ENCODE measurements around the gene HK3. TPM values are rescaled to one million over a fixed set of nuclear protein-coding genes. Genes with fewer than 3 reads are reported as not detected.

Gene HK3
- total RNA-seq, 1 donor from 2014 or later: 0.77 TPM

DNA sequence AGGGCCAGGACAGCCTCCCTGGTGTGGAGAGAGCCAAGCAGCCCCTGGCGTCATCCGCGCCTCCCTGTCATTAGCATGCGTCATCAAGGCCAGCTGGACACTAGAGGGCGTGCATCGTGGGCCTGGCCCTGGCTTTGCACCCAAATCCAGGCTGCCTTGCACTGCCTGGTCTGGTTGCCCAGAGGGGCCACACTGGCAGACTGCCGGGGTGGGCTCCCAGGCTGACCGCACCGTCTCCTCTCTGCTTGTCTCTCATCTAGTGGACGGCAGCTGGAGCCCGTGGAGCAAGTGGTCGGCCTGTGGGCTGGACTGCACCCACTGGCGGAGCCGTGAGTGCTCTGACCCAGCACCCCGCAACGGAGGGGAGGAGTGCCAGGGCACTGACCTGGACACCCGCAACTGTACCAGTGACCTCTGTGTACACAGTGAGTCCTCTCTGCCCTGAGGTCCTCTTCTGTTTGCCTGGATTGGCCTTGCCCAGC, 29.0 kb downstream of the HK3 start:
- no peak for DNase-seq (ENCODE audit: extremely low spot score, unreplicated experiment)
- TF ChIP-seq, protein P1, sequence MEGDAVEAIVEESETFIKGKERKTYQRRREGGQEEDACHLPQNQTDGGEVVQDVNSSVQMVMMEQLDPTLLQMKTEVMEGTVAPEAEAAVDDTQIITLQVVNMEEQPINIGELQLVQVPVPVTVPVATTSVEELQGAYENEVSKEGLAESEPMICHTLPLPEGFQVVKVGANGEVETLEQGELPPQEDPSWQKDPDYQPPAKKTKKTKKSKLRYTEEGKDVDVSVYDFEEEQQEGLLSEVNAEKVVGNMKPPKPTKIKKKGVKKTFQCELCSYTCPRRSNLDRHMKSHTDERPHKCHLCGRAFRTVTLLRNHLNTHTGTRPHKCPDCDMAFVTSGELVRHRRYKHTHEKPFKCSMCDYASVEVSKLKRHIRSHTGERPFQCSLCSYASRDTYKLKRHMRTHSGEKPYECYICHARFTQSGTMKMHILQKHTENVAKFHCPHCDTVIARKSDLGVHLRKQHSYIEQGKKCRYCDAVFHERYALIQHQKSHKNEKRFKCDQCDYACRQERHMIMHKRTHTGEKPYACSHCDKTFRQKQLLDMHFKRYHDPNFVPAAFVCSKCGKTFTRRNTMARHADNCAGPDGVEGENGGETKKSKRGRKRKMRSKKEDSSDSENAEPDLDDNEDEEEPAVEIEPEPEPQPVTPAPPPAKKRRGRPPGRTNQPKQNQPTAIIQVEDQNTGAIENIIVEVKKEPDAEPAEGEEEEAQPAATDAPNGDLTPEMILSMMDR (conservative IDR thresholded peaks at IDR 0.05): peak; percentile 63
- H3K9me3 Mint-ChIP-seq: no peaks in the 10 kb centered on the region
- no peak overlapping the region for H3K4me3 Mint-ChIP-seq
- no peaks in the 10 kb centered on the region for H3K36me3 Mint-ChIP-seq
- H3K27me3 Mint-ChIP-seq: peaks cover 36% of the 10 kb centered on the region
- H3K27ac Mint-ChIP-seq: no peak overlapping the region
- H3K4me1 Mint-ChIP-seq (ENCODE audit: unreplicated experiment): peaks cover 13% of the 10 kb centered on the region

DNA sequence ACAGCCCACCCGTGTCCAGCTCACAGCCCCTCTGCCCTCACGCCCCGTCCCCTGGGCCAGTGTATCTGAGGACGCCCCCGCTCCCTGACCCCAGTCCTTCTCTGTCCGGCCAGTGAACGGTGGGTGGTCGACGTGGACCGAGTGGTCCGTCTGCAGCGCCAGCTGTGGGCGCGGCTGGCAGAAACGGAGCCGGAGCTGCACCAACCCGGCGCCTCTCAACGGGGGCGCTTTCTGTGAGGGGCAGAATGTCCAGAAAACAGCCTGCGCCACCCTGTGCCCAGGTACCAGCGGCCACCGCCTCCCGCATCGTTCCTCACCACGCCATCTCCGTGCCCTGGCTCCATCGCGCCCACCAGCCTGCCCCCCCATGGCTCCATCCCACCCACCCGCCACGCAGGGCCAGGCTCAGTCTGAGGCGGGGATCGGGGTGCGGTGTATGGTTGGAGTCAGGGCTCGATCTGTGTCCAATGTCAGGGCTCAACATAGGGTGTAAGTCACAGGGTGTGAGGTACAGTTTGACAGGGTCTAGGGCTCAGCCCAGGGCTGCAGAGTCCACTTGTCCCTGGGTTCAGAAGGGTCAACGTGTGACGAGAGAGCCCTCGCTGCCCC, 29.5 kb downstream of the HK3 start:
- DNase-seq (ENCODE audit: extremely low spot score, unreplicated experiment): no peak
- no peaks in the 10 kb centered on the region for H3K9me3 Mint-ChIP-seq
- H3K27me3 Mint-ChIP-seq: peaks cover 32% of the 10 kb centered on the region
- H3K4me1 Mint-ChIP-seq (ENCODE audit: unreplicated experiment): peaks cover 11% of the 10 kb centered on the region
- no peaks in the 10 kb centered on the region for H3K36me3 Mint-ChIP-seq
- no peak overlapping the region for H3K4me3 Mint-ChIP-seq
- no peak overlapping the region for H3K27ac Mint-ChIP-seq
- TF ChIP-seq, protein P1 (conservative IDR thresholded peaks at IDR 0.05): no peak

DNA sequence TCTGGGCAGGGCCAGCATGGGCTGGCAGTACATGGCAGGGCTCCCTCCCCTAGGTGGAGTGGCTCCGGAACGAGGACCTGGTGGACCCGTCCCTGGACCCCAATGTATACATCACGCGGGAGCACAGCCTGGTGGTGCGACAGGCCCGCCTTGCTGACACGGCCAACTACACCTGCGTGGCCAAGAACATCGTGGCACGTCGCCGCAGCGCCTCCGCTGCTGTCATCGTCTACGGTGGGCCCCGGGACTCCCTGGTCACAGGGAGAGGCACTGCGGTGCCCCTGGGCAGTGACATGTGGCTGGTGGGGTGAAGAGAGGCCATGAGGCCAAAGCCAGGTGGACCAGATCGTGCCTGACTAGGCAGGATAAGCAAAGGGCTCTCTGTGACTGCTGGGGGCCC, 30.4 kb downstream of the HK3 start:
- TF ChIP-seq, protein P1 (conservative IDR thresholded peaks at IDR 0.05): no peak
- Mint-ChIP-seq H3K9me3 (no peaks in the 10 kb centered on the region), H3K27ac (no peak overlapping the region), H3K36me3 (no peaks in the 10 kb centered on the region), H3K4me1 (ENCODE audit: unreplicated experiment) (peaks cover 11% of the 10 kb centered on the region), H3K27me3 (peaks cover 26% of the 10 kb centered on the region), H3K4me3 (no peak overlapping the region)
- no peak for DNase-seq (ENCODE audit: extremely low spot score, unreplicated experiment)

DNA sequence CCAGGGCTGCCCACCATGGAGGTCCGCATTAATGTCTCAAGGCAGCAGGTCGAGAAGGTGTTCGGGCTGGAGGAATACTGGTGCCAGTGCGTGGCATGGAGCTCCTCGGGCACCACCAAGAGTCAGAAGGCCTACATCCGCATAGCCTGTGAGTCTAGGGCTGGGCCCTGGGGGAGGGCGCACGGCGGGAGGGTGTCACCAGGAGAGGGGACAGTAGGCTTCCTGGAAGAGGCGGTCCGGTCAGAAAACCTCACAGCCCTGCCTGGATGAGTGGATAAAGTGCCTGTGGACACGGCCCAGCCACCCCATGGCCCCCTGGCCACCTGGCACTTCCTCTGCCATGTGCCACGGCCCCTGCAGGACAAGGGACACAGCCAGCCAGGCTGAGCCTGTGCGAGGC, 31.0 kb downstream of the HK3 start:
- H3K27ac Mint-ChIP-seq: no peak overlapping the region
- no peak for DNase-seq (ENCODE audit: extremely low spot score, unreplicated experiment)
- H3K36me3 Mint-ChIP-seq: no peaks in the 10 kb centered on the region
- H3K27me3 Mint-ChIP-seq: peaks cover 26% of the 10 kb centered on the region
- peaks cover 13% of the 10 kb centered on the region for H3K4me1 Mint-ChIP-seq (ENCODE audit: unreplicated experiment)
- TF ChIP-seq, protein P1 (conservative IDR thresholded peaks at IDR 0.05): no peak
- no peak overlapping the region for H3K4me3 Mint-ChIP-seq
- H3K9me3 Mint-ChIP-seq: no peaks in the 10 kb centered on the region

DNA sequence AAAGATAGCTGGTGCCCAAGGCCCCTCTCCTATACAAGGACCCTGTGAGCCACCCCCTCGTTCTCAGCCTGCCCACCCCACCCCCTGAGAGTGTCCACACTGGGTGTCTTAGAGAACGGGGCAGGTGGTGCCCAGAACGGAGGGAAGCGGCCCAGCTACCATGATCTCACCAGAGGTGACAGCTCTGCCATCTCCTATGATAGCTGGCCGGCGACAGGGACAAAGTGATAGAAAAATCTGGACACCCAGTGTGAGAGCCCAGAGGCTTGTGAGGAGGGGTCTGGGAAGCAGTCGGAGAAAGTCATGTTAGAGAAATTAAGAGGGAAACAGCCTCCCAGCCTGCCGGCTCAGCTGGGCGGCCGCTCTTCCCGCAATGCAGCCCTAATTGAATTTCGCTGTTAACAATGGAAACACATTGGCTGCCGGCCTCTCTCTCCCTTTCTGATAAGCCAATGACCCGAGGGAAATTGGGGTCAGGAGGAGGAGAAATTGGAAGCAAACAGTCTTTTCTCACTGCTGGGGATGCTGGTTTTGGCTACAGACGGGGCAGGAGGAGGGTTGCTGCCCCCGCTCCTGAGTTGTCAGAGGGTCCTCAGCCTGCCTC, 32.3 kb downstream of the HK3 start:
- TF ChIP-seq, protein P1 (conservative IDR thresholded peaks at IDR 0.05): no peak
- H3K36me3 Mint-ChIP-seq: no peaks in the 10 kb centered on the region
- H3K4me1 Mint-ChIP-seq (ENCODE audit: unreplicated experiment): peaks cover 16% of the 10 kb centered on the region
- DNase-seq (ENCODE audit: extremely low spot score, unreplicated experiment): no peak
- H3K27me3 Mint-ChIP-seq: peaks cover 28% of the 10 kb centered on the region
- no peaks in the 10 kb centered on the region for H3K9me3 Mint-ChIP-seq
- H3K27ac Mint-ChIP-seq: no peak overlapping the region
- H3K4me3 Mint-ChIP-seq: no peak overlapping the region
